CD4-positive, alpha-beta T cell treated with Interleukin-17A for 4 hours (primary cell): ENCODE results near the gene GINS2.

Experiments
- DNase-seq: peaks from one replicate; pipeline ENCODE4 v3.0.0-alpha.2; 2020; ENCODE audit warnings: mixed read lengths

GINS2 gene

DNA sequence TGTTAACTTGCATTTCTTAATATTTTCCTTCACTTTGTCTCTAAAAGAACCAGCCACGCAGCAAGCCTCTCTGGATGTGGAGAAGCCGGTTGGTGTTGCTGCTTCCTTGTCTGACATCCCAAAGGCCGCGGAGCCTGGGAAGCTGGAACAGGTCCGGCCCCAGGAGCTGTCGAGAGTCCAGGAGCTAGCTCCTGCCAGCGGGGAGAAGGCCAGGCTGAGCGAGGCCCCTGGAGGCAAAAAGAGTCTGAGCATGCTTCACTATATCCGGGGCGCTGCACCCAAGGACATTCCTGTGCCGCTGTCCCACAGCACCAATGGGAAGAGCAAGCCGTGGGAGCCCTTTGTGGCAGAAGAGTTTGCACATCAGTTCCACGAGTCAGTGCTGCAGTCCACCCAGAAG lies 22.8 kb downstream of the GINS2 start:
- no peak for DNase-seq

- DNase-seq: no peak
Measured at GRCh38 chr16:85665373-85665740, 23.4 kb downstream of the GINS2 start.

DNA sequence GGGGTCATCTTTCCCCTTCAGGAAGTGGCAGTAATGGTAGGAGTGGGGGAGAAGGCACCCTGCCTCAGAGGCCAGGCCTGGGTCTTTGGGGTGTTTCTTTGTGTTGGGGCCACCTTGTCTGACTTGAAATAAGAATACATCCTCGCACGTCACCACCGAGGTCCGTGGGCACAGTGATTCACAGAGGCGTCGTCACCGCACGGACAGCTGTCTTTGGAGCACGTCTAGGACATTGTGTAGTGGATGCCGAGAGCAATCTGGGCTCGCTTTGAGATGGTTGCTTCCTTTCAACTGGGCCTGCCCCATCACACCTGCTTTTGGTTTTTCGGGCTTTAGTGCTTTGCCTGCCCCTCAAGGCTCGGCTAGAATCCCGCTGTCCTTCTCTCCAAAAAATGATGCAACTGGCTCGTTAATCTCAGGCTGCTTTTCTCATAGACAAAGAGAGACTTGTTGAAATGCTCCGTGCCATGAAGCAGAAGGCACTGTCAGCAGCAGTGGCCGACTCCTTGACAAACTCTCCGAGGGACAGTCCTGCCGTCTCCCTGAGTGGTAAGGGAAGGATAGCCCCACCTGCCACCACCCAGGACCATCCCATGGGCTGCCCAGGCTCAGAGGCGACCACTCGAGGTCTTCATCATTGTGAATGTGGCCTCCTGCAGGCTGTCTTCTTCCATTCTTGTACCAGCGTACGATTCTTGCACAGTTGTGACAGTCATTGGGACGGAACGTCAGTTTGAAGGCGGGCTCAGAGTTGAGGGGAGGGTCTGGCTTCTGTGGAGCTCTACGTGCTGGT lies 24.0 kb downstream of the GINS2 start:
- DNase-seq: no peak

DNA sequence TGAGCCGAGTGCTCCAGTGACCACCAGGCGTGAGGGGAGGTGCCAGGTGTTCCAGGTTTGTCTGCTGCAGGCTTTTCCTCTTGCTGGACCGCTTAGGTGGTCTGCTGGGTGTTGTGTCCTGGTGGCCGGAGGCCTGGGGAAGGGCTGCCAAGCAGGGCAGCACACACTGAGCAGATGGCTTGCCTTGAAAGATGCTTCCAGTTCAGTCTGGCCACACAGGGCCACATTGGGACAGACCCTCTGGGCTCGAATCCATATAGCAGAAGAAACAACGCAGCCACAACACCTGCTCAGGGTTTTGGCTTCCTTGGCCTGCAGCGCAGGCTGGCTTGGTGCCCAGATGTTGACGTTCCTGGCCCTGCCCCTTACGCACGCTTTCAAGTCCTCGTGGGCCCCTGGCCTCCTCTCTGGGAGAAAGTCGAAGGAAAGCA lies 24.8 kb downstream of the GINS2 start:
- no peak for DNase-seq

DNA sequence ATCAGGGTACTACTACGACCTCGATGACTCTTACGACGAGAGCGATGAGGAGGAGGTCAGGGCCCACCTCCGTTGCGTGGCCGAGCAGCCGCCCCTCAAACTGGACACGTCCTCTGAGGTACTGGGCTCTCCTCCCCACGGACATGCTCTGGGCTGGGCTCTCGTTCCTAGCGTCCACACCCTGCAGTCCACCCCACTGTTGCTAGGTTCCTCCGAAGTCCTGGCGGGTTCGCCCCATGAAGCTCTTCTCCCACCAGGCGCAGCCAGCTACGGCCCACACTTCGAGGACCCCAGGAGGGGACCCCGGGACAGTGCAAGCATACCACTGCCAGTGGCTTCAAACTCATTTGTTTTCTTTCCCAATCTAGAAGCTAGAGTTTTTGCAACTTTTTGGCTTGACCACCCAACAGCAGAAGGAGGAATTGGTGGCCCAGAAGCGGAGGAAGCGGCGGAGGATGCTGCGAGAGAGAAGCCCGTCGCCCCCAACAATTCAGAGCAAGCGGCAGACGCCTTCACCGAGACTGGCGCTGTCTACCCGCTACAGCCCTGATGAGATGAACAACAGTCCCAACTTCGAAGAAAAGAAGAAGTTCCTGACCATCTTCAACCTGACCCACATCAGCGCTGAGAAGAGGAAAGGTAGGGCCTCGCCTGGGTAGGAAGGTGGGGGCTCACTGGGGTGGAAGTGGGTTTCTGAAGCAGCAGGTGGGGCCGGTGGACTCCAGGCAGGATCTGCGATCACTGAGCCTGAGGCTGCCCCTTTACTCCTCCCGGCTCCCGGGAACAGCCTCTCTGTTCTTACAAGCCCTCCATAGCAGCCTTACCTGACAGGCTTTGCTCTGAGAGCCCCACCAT lies 25.6 kb downstream of the GINS2 start:
- no peak for DNase-seq

DNA sequence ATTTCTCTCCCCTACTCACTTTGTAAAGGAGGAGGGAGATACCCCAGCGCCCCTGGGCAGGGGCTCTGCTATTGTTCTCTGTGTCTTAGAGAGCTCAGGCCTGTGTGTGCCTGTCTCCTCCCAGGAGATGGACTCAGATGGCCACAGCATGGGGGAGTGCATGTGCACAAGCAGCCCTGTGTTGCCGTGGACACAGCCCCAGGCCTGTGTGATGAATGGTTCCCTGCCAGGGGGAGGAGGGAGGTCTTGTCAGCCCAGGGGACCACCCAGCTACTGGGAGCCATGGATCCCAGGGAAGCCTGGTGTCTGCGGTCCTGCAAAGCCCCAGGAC lies 26.3 kb downstream of the GINS2 start:
- no peak for DNase-seq

GRCh38 chr16:85661740-85662481 lies 26.8 kb downstream of the GINS2 start:
- DNase-seq: no peak

DNA sequence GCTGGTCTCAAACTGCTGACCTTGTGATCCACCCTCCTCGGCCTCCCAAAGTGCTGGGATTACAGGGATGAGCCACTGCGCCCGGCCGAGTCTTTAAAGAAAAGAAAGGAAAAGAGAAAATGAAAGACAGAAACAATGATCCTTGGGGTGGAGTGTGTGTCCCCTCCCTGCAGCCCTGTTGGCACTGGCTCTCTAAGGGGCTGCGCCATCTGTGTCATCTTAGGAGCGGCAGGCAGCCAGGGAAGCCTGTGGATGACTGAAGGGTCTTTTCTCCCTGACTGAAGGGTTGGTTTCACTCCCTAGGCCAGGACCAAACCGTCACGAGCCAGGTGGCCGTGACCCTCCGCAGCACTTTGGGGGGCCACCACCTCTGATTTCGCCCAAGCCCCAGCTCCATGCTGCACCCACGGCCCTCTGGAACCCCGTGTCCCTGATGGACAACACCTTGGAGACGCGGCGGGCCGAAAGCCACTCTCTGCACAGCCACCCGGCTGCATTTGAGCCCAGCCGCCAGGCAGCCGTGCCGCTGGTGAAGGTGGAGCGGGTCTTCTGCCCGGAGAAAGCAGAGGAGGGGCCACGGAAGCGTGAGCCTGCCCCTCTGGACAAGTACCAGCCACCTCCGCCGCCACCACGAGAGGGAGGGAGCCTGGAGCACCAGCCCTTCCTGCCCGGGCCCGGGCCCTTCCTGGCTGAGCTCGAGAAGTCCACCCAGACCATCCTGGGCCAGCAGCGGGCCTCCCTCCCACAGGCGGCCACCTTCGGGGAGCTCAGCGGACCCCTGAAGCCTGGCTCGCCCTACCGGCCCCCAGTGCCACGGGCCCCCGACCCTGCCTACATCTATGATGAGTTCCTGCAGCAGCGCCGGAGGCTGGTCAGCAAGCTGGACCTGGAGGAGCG lies 27.7 kb downstream of the GINS2 start:
- DNase-seq: no peak

GRCh38 chr16:85659805-85660511 lies 28.8 kb downstream of the GINS2 start:
- DNase-seq: peak; percentile 65

DNA sequence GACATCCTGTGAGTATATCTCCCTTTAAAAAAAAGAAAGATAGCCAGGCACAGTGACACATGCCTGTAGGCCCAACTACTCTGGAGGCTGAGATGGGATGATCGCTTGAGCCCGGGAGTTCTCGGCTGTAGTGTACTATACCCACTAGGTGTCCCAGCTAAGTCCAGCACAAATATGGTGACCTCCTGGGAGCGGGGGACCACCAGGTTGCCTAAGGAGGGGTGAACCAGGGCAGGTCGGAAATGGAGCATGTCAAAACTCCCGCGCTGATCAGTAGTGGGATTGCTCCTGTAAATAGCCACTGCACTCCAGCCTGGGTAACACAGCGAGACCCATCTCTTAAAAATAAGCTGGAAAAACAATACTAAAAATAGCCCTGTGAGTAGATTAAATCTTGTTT lies 29.4 kb downstream of the GINS2 start:
- no peak for DNase-seq

GRCh38 chr16:85658504-85659326 lies 30.0 kb downstream of the GINS2 start:
- no peak for DNase-seq

- no peak for DNase-seq
Measured at GRCh38 chr16:85657996-85658395, 30.8 kb downstream of the GINS2 start.

GRCh38 chr16:85657267-85657650 lies 31.5 kb downstream of the GINS2 start:
- no peak for DNase-seq

GRCh38 chr16:85656351-85657266 lies 32.1 kb downstream of the GINS2 start:
- no peak for DNase-seq

DNA sequence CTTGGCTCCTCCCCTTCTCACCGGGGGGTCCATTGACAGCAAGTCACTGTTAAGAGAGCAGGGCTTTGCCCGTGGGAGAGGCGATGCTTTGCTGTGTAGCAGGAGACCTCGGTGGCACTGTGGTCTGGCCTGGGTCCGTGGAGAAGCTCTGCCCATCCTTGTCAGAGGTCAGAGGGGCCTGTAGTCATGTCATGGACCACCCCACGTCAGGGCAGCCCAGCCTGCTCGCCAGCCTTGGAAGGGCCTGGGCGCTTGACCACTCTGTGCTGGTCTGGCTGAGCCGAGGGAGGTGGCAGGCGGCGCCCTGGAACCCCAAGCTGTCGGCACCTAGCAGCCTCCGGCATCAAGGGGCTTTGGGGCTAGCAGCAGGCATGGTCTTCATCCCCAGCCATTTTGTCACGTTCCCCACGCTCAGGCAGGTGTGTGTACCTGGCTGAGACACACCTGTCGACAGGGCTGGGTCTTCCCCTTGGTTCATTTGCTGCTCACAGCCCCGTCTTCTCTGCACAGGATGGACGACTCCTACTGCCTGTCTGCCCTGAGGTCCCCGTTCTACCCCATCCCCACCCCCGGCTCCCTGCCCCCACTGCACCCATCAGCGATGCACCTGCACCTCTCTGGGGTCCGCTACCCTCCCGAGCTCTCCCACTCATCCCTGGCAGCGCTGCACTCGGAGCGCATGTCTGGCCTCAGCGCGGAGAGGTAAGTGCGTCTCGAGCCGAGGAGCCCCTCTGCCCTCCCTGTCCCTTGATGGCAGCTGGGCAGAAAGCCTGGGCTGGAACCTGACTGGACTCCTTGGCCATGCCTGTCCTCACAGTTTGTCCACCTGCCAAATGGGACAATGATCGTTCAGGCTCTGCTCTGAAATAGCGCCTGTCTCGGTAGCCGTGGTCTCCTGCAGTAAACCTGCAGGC lies 33.3 kb downstream of the GINS2 start:
- no peak for DNase-seq

GRCh38 chr16:85654251-85655095 lies 34.3 kb downstream of the GINS2 start:
- no peak for DNase-seq

DNA sequence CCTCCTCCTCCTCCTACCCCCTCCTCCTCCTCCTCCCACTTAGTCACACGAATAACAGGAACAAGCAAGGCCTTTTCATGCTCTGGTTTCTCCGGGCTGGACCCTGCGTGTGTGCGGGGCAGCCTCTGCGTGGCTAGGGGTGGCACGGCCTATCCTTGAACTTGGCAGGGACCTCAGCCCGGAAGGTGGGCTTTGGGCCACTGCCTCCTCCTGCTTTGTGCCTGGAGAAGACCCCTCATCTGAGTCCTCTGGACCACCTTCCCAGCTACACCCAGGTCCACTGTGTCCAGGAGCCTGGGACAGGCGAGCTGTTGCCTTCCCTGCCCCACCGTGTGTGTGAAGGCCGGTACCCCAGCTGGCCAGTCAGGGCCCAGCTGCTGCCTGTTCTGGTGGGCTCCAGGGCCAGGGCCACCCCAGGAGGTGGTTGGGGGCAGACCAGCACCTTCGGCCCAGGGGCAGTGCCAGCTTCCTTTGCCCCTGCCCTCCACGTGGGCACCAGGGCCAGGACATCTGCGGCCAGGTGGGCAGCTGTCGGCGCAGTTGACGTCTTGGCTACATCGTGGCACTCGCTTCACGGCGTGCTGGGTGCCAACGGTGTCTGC lies 35.4 kb downstream of the GINS2 start:
- no peak for DNase-seq
